NT2/D1 (cell line): ENCODE results near the gene INSRR.

Experiments used
- YY1 ChIP-seq: IDR thresholded peaks from 2 replicates; pipeline ENCODE4 v1.6.1; 2011; ENCODE audit not compliant: insufficient read length, insufficient read depth
- ZNF274 ChIP-seq: IDR thresholded peaks from 2 replicates; pipeline ENCODE4 v1.6.1; 2011; ENCODE audit warnings: mild to moderate bottlenecking, low read depth, low read length

DNA sequence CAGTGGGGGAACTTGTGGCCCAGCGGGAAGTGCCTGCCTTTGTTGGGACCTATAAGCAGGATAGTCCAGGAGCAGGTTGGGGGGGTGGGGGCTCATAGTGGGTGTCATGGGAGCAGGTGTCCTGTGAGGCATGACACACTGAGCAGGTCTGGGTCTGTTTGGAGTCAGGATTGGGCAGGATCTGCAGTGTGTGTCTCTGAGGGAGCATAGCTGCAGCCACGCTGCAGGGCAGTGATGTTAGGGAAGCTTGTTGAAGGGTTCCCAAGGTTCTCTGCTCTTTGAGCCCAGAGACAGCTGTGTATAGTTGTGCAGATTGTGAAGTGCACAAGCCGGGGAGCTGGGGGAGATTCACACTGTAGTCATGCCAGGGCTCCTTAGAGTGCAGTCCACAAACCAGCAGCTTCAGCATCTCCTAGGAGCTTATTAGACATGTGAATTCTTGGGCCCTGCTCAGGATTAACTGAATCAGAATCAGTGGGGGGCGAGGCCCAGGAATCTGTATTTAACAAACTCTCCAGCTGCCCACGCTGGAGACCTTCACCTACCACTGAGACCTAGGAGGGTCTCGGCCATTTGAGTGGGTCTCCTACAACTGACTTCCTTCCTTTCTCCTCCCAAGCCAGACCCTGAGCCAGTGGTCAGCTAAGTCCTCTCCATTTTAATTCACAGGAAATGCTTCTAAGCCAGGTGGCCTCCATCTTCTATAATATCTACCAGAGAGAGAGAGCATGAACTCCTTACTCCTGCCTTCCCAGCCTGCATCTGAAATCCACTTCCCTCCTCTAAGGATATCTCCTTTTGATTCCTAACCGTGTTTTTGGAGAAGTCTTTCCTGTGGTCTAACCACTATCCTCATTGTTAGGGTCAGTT lies 11.1 kb downstream of the INSRR start:
- no peak for TF ChIP-seq ZNF274
- no peak for TF ChIP-seq YY1
